Fibroblast of mammary gland (primary cell): ENCODE results near the gene BCS1L.
"Not testable (repeated sequence)": the region's sequence is repeated elsewhere in the genome, so short reads cannot be mapped to it uniquely, and the experiment has no call there.

Experiments used
- DNase-seq: peaks from one replicate; pipeline ENCODE4 v3.0.0-alpha.2; 2010; ENCODE audit warnings: low read depth
- H3K4me3 ChIP-seq: 2 replicates; pipeline ENCODE4 v1.5.1; 2011; ENCODE audit warnings: low read depth, mild to moderate bottlenecking, low read length, moderate library complexity; ENCODE audit not compliant: control insufficient read depth
- CTCF ChIP-seq: conservative IDR thresholded peaks from 2 replicates; pipeline ENCODE4 v1.5.1; 2011; ENCODE audit warnings: low read depth, low read length, inconsistent platforms; ENCODE audit not compliant: control insufficient read depth, insufficient read depth

BCS1L gene

GRCh38 chr2:218671654-218672566, 12.4 kb downstream of the BCS1L start, which contains the start of the genes RNF25 and STK36:
TSS of gene RNF25 (minus strand) at chr2:218672002. CDS start at chr2:218671970, 32 bp downstream.
TSS of gene STK36 (plus strand) at chr2:218672086. CDS start at chr2:218672830, 744 bp downstream.
- peak; percentile 88 for DNase-seq
- peak within 1 kb of the TSS; percentile 90 for H3K4me3 ChIP-seq
- no peak for TF ChIP-seq CTCF

- H3K4me3 ChIP-seq: no peak overlapping the region
- DNase-seq: peak; percentile 48
- no peak for TF ChIP-seq CTCF
These were observed 19.6 kb downstream of the BCS1L start for GRCh38 chr2:218679119-218679518.

GRCh38 chr2:218680061-218680460, 20.6 kb downstream of the BCS1L start:
- no peak overlapping the region for H3K4me3 ChIP-seq
- no peak for TF ChIP-seq CTCF
- no peak for DNase-seq

GRCh38 chr2:218687400-218688060, 28.0 kb downstream of the BCS1L start:
- peak; percentile 96 for TF ChIP-seq CTCF
- H3K4me3 ChIP-seq: not testable (repeated sequence)
- peak; percentile 82 for DNase-seq

GRCh38 chr2:218691234-218691633, 31.8 kb downstream of the BCS1L start:
- no peak overlapping the region for H3K4me3 ChIP-seq
- TF ChIP-seq CTCF: no peak
- peak; percentile 69 for DNase-seq

- no peak for TF ChIP-seq CTCF
- peak; percentile 28 for DNase-seq
- H3K4me3 ChIP-seq: no peak overlapping the region
These were observed 35.1 kb downstream of the BCS1L start for GRCh38 chr2:218694405-218695145.
